Neuron (in vitro differentiated cells): ENCODE data around the gene GRHL1.
A peak's percentile ranks its signal among the peaks of the same experiment; 100 is the strongest.
"Not testable (repeated sequence)": the region's sequence is repeated elsewhere in the genome, so short reads cannot be mapped to it uniquely, and the experiment has no call there.

Experiments
- H2AFZ ChIP-seq: one replicate; pipeline ENCODE4 v1.6.1; 2013; ENCODE audit warnings: low read depth, mild to moderate bottlenecking, inconsistent platforms, low read length, moderate library complexity
- H3K27me3 ChIP-seq: one replicate; pipeline ENCODE4 v1.6.1; 2013; ENCODE audit warnings: low read length; ENCODE audit not compliant: insufficient read depth
- H3K36me3 ChIP-seq: one replicate; pipeline ENCODE4 v1.6.1; 2013; ENCODE audit warnings: low read length; ENCODE audit not compliant: insufficient read depth
- H3K4me1 ChIP-seq: one replicate; pipeline ENCODE4 v1.6.1; 2013; ENCODE audit warnings: low read length; ENCODE audit not compliant: insufficient read depth
- H3K4me3 ChIP-seq: 2 replicates; pipeline ENCODE4 v1.5.1; 2013; ENCODE audit warnings: mild to moderate bottlenecking, low read length, moderate library complexity
- H3K9me3 ChIP-seq: one replicate; pipeline ENCODE4 v1.6.1; 2013; ENCODE audit warnings: low read length

GRHL1 gene

DNA sequence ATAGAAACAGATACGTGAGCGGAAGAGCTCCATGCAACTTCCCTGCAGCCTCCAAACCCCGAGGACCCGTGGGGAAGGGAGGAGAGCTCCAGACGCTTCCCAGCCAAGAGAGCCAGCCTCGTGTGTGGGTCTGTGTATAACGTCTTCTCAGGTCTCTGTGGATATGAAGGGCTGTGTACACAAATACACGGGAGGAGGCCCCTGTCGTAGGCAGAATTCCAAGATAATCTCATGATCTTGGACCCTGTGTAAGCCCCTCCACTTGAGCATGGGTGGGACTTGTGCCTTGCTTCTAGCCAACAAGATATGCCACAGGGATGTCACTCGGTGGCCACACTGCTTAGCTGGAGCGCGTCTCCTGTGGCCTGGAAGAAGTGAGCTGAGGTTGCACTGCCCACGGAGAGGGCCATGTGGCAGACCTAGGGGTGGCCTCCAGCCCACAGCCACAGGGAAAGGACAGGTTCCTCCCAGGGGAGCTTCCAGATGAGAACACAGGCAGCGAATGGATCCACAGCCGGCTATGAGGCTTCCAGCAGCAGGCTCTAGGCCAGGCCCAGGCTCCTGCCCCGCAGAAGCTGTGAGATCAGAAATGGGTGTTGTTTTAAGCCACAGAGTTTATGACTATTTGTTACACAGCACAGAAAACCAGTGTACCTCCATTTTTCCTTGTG is 76.3 kb downstream of the GRHL1 start:
- H3K36me3 ChIP-seq: no peaks in the 10 kb centered on the region
- H2AFZ ChIP-seq: no peak overlapping the region
- H3K9me3 ChIP-seq: no peaks in the 10 kb centered on the region
- H3K27me3 ChIP-seq: peaks cover 5% of the 10 kb centered on the region
- no peak overlapping the region for H3K4me3 ChIP-seq
- peaks cover 20% of the 10 kb centered on the region for H3K4me1 ChIP-seq

DNA sequence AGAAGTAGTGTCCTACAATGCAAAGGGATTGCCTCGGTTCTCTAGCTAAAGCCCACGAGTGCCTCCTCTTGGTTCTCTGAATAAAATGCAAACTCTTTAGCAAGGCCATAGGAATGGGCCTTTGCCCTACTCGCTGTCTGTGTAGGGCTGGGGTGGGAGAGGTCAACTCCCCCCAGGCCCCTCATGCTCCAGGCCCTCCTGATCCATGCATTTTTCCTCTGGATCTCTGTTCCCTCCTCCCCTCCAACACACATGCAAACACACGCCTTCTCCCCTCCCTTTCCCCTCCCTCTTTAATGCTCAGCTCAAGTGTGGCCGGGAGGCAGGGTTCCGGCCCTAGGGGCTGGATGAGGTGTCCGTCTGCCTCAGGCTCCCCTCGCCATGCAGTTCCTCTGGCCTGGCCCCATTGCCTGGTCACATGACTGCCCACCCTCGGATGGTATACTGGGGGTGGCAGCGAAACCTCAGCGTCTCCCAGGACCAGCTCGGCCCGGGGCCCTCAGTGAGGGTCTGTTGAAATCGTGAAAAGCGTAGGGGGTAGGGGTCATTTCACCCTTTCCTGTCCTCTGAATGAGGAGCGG is 77.0 kb downstream of the GRHL1 start:
- H3K27me3 ChIP-seq: peaks cover 2% of the 10 kb centered on the region
- peak overlapping the region; percentile 91 for H2AFZ ChIP-seq
- H3K4me1 ChIP-seq: peaks cover 20% of the 10 kb centered on the region
- no peak overlapping the region for H3K4me3 ChIP-seq
- no peaks in the 10 kb centered on the region for H3K36me3 ChIP-seq
- no peaks in the 10 kb centered on the region for H3K9me3 ChIP-seq

DNA sequence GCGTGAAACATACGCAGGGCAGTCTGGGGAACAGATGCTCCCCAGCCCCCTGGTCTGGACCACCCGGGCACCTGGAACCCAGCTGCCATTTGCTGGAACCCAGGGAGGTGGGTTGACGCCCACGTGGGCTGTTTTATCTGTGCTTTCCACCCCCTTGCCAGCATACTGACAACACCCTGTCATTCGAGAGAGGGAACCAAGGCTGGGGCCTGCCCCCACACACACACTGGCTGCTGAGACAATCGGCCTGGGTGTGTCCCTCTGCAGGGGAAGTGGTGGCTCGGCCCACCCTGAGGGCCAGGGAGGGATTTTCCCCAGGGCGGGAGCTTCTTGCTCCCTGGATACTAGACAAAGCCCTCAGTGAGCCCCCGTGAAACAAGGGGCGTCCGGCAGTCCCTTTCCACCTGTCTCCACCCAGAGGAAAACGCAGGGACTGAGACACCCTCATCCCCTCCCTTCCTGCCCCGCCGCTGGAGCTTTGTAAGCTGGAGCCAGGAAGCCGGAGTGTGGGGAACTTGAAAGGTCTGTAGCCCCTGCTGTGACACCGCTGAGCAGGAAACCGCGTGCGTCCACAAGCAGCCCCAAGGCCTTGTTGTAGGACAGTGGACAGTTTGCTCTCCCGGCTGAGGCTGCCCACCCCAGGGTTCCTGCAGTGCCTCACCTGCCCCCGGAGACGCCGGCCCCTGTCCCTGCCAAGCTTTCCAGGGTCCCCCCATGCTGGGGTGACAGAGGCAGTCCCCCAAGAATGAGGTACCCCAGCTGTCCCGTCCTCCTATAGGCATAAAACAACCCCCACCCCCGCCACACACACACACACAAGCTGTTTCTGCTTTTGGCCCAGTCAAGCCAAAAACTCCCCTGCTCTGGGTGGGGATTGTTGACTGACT is 77.7 kb downstream of the GRHL1 start:
- Histone ChIP-seq H2AFZ (peak overlapping the region; percentile 91), H3K27me3 (peaks cover 2% of the 10 kb centered on the region), H3K9me3 (no peaks in the 10 kb centered on the region), H3K36me3 (no peaks in the 10 kb centered on the region), H3K4me1 (peaks cover 20% of the 10 kb centered on the region), H3K4me3 (peak overlapping the region; percentile 5)

DNA sequence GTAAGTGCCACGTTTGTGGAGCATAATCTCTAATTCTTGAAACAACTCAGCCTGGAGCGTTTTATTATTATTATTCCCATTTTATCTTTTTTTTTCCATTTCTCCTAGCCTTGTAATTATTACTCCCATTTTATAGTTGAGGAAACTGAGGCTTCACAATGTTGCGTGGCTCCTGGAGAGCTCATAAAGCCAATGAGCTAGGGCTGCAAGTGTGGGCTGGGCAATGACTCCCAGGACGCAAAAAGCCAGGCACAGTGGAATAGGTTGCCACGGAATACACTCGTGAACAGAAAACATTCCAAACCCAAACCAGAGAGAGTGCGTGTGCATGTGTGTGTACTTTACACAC is 78.4 kb downstream of the GRHL1 start:
- Histone ChIP-seq H3K4me1 (peaks cover 20% of the 10 kb centered on the region), H3K27me3 (peaks cover 2% of the 10 kb centered on the region), H3K4me3 (no peak overlapping the region), H3K9me3 (no peaks in the 10 kb centered on the region), H2AFZ (no peak overlapping the region), H3K36me3 (no peaks in the 10 kb centered on the region)

DNA sequence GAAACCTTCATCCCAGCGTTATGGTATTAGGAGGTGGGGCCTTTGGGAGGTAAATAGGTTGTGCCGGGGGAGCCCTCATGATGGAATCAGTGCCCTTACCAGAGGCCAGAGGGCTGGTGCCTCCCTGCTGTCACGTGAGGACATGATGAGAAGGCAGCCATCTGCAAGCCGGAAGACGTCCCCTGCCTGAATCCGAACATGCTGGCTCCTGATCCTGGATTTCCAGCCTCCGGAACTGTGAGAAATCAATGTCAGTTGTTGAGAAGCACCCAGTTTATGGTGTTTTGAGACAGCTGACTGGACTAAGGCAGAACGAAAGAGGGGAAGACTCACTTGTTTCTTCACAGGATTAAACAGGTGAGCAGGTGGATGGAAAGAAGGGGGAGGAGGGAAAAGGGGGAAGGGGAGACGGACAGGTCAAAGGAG is 78.8 kb downstream of the GRHL1 start:
- Histone ChIP-seq H2AFZ (no peak overlapping the region), H3K4me1 (peaks cover 20% of the 10 kb centered on the region), H3K4me3 (no peak overlapping the region), H3K9me3 (no peaks in the 10 kb centered on the region), H3K36me3 (no peaks in the 10 kb centered on the region), H3K27me3 (peaks cover 2% of the 10 kb centered on the region)

DNA sequence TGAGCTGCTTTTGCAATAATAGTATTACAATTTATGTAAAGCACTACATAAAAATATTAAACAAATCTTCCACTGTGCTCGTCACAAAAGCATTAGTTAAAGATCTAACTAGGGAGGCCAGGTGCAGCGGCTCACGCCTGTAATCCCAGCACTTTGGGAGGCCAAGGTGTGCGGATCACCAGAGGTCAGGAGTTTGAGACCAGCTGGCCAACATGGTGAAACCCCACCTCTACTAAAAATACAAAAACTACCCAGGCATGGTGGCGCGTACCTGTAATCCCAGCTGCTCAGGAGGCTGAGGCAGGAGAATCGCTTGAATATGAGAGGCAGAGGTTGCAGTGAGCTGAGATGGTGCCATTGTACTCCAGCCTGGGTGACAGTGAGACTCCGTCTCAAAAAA is 79.3 kb downstream of the GRHL1 start:
- H3K9me3 ChIP-seq, H2AFZ ChIP-seq, H3K36me3 ChIP-seq, H3K4me3 ChIP-seq, H3K27me3 ChIP-seq: not testable (repeated sequence)
- peaks cover 20% of the 10 kb centered on the region for H3K4me1 ChIP-seq

DNA sequence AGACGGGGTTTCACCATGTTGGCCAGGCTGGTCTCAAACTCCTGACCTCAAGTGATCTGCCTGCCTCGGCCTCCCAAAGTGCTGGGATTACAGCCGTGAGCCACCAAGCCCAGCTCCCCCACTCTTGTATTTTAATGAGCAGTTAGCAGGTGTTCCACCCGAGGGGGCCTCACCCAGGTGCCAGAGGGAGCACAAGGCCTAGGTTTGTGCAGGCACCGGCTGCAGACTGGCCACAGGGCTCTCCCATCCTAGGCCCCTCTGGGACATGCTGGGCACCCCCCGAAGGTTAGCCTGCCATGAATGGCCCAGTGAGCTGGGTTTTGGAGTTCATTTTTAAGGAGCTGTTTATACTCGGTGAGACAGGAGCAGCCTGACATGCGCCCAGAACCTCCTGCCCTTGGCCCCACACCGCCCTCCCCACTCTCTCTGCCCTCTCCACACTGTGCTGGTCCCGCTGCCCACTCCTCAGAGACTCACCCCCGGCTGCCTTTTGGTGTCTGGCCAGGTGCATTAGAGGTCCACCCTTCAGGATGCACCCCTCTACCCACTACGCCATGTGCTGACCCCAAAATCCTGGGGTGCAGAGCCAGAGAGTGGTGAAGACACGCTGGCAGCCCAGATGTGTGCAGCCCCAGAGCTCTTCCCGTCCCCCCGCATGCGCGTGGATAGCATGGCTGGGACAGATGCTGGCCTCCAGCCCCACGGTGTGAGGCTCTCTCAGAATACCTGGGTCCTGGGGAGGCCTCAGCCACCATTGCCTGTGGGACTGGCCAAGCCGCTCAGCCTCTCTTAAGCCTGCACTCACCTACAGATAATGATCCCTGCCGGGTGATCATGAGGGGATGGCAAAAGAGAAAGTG is 80.6 kb downstream of the GRHL1 start:
- Histone ChIP-seq H3K4me1 (peaks cover 20% of the 10 kb centered on the region), H3K27me3 (peaks cover 2% of the 10 kb centered on the region), H3K9me3 (no peaks in the 10 kb centered on the region), H2AFZ (no peak overlapping the region), H3K36me3 (no peaks in the 10 kb centered on the region), H3K4me3 (no peak overlapping the region)

DNA sequence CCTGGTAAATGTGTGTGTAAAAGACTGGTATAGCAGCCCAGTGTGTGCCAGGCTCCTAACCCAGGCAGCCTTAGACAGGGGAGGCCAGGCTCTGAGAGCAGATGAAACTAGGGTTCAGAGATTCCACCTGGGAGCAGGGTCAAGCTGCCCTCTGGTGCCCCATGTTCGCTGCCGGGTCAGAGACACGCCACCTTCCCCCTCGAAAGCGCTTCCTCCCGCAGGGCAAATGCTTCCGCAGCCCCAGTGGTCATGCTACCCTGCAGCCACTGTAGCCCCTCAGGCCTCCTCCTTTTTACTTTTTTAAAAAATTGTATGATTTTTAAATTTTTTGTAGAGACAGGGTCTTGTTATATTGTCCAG is 81.2 kb downstream of the GRHL1 start:
- Histone ChIP-seq H3K36me3 (no peaks in the 10 kb centered on the region), H2AFZ (no peak overlapping the region), H3K4me1 (peaks cover 20% of the 10 kb centered on the region), H3K9me3 (no peaks in the 10 kb centered on the region), H3K27me3 (peaks cover 2% of the 10 kb centered on the region), H3K4me3 (no peak overlapping the region)

DNA sequence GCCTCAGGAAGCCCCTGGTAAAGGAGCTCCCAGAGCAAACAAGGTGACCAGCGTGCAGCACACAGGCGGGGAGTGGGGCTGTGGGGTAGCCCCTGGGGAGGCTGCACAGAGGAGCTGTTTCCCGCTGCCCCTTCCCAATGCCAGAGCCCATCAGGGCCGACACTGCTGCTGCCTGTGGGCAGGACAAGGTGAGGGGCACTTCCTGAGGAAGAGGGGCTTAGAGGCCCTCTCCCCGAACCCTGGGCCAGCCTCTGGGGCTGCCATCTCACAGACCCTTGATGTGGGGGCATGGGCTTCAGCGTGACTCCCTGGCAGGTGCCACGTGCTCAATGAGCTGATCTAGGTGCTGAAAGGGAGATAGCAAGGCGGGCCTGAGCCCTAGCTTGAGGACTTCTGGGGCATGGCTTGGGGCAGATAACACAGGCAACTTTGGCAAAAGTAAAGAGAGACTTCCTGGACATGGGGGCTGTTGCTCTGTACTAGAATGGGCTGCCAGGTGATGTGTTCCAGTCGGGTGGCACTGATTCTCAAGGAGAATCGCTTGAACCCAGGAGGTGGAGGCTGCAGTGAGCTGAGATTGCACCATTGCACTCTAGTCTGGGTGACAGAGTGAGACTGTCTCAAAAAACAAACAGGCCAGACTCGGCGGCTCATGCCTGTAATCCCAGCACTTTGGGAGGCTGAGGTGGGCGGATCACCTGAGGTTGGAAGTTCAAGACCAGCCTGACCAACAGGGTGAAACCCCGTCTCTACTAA is 81.9 kb downstream of the GRHL1 start:
- no peak overlapping the region for H3K4me3 ChIP-seq
- no peaks in the 10 kb centered on the region for H3K9me3 ChIP-seq
- H2AFZ ChIP-seq: no peak overlapping the region
- H3K4me1 ChIP-seq: peaks cover 17% of the 10 kb centered on the region
- H3K27me3 ChIP-seq: peaks cover 2% of the 10 kb centered on the region
- no peaks in the 10 kb centered on the region for H3K36me3 ChIP-seq

DNA sequence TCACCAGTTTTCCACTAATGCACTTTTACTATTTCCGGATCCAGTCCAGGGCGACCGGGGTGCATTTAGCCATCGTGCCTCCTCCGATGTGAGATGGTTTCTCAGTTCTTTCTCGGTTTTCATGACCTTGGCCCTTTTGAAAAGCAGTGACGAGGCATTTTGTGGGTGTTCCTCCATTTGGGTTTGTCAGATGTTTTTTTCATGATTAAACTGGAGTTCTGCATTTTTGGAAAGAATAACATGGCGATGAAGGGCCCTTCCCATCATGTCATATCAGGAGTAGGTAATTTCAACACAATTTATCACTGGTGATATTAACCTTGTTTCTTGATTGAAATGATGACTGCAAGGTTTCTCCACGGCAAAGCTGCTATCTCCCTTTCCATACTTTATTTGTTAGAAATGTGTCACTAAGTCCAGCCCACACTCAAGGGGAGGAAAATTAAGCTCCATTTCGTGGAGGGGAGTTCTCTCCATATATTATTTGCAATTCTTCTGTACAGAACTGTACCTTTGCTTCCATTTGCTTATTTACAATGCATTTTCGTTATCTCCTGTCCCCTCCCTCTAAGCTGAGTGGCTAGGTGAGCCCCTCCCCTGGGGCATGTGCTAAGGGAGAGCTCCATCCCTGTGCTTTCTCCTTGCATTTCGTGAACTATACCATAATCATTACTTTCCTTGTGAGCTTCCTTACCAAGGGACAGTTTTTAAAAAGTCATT is 83.0 kb downstream of the GRHL1 start:
- Histone ChIP-seq H3K4me1 (peaks cover 6% of the 10 kb centered on the region), H3K9me3 (no peaks in the 10 kb centered on the region), H2AFZ (no peak overlapping the region), H3K27me3 (peaks cover 2% of the 10 kb centered on the region), H3K4me3 (no peak overlapping the region), H3K36me3 (no peaks in the 10 kb centered on the region)

DNA sequence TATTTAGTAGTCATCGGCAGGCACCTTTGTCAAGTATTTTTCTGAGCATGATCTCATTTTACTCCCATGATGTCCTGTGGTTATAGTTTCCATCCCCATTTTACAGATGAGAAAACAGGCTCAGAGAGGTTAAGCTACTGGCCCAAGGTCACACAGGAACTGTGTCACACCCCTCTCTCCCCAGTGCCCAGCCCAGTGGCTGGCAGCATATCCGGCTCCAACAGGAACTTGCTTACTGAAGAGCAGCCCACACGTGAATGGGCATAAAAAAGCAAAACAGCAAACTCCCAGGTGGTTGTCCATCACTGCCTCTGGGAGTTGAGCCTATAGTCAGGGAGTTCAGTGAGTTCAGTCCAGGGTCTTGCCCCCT is 83.5 kb downstream of the GRHL1 start:
- no peaks in the 10 kb centered on the region for H3K36me3 ChIP-seq
- no peak overlapping the region for H2AFZ ChIP-seq
- H3K4me3 ChIP-seq: no peak overlapping the region
- H3K4me1 ChIP-seq: peaks cover 2% of the 10 kb centered on the region
- H3K27me3 ChIP-seq: peaks cover 2% of the 10 kb centered on the region
- no peaks in the 10 kb centered on the region for H3K9me3 ChIP-seq

DNA sequence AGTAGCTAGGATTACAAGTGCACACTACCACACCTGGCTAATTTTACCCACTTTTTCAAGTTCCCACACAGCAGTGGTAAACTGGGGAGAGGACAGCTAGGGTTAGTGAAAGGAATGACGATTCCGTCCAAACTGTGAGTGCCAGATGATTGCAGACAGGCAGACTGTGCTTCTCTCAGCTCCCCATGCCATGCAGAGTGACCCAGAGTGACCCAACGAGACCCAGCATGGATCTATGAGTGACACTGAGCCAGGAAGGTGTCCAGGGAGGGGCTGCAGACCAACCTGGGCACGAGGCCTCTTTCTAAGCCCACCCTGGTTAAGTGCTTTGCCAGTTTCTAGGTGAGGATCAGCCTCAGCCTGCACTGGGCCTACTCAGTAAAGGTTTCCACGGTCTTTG is 84.1 kb downstream of the GRHL1 start:
- Histone ChIP-seq H2AFZ (no peak overlapping the region), H3K4me1 (no peaks in the 10 kb centered on the region), H3K4me3 (no peak overlapping the region), H3K27me3 (peaks cover 2% of the 10 kb centered on the region), H3K9me3 (no peaks in the 10 kb centered on the region), H3K36me3 (no peaks in the 10 kb centered on the region)
